ENCODE measurements around the gene LIN7A.

GRCh38 chr12:80849337-80849736 lies 88.4 kb downstream of the LIN7A start:
- TF ChIP-seq, protein P1, sequence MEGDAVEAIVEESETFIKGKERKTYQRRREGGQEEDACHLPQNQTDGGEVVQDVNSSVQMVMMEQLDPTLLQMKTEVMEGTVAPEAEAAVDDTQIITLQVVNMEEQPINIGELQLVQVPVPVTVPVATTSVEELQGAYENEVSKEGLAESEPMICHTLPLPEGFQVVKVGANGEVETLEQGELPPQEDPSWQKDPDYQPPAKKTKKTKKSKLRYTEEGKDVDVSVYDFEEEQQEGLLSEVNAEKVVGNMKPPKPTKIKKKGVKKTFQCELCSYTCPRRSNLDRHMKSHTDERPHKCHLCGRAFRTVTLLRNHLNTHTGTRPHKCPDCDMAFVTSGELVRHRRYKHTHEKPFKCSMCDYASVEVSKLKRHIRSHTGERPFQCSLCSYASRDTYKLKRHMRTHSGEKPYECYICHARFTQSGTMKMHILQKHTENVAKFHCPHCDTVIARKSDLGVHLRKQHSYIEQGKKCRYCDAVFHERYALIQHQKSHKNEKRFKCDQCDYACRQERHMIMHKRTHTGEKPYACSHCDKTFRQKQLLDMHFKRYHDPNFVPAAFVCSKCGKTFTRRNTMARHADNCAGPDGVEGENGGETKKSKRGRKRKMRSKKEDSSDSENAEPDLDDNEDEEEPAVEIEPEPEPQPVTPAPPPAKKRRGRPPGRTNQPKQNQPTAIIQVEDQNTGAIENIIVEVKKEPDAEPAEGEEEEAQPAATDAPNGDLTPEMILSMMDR (IDR thresholded peaks at IDR 0.05; ENCODE audit: borderline replicate concordance, extremely low read depth, low read length, poor library complexity, severe bottlenecking): no peak
- TF ChIP-seq EZH2 (IDR thresholded peaks at IDR 0.05; ENCODE audit: borderline replicate concordance, low read depth, low read length, severe bottlenecking): no peak
